IMR-90 (cell line): ENCODE data around the gene NTSR1. TPM values are rescaled to one million over a fixed set of nuclear protein-coding genes. Genes with fewer than 3 reads are reported as not detected.

Experiments
- ATAC-seq: fragments of 200-7000 bp; cut with Tn5 transposase; 2 replicates; pipeline ENCODE4 v1.9.1; 2020; ENCODE audit warnings: low read depth, mild to moderate bottlenecking, moderate library complexity
- BruUV-seq: library from RNA; stranded (reverse); fragments of 400-500 nt; replicated peaks from 2 replicates; lab custom pipeline; 2021; lab: Mats Ljungman, UMichigan
- CTCF ChIA-PET: fragments of 300-600 bp; formaldehyde crosslinking; extraction: SDS; loops from one replicate; lab custom pipeline; 2021; ENCODE audit warnings: antibody characterized with exemption; lab: Yijun Ruan, JAX
- POLR2A ChIA-PET: fragments of 300-600 bp; sonication (Branson Sonifier 250); formaldehyde crosslinking; loops from one replicate; lab custom pipeline; 2022; ENCODE audit warnings: antibody characterized with exemption; ENCODE audit not compliant: unreplicated experiment; lab: Charles Lee
- DNase-seq: peaks from one replicate; pipeline ENCODE4 v3.0.0; 2013
- H2AFZ ChIP-seq: replicated peaks from 2 replicates; pipeline ENCODE3; 2013; ENCODE audit warnings: low read length, mild to moderate bottlenecking; ENCODE audit not compliant: poor library complexity
- H2AK5ac ChIP-seq: 2 replicates; pipeline ENCODE4 v1.6.1; 2013; ENCODE audit warnings: low read depth, low read length, inconsistent platforms
- H2AK9ac ChIP-seq: replicated peaks from 2 replicates; pipeline ENCODE3; 2013; ENCODE audit warnings: mild to moderate bottlenecking, low read depth, low read length, moderate library complexity; ENCODE audit not compliant: poor library complexity
- H2BK120ac ChIP-seq: 2 replicates; pipeline ENCODE4 v1.6.1; 2013; ENCODE audit warnings: low read depth, low read length, inconsistent platforms
- H2BK15ac ChIP-seq: 3 replicates; pipeline ENCODE4 v1.6.1; 2013; ENCODE audit warnings: low read depth, low read length, inconsistent platforms
- H2BK20ac ChIP-seq: 2 replicates; pipeline ENCODE4 v1.6.1; 2013; ENCODE audit warnings: low read depth, mild to moderate bottlenecking, inconsistent platforms, low read length, moderate library complexity
- H2BK5ac ChIP-seq: 2 replicates; pipeline ENCODE4 v1.6.1; 2013; ENCODE audit warnings: mild to moderate bottlenecking, low read depth, low read length, inconsistent platforms; ENCODE audit not compliant: poor library complexity, severe bottlenecking
- H3K14ac ChIP-seq: replicated peaks from 2 replicates; pipeline ENCODE4 v1.6.1; 2013; ENCODE audit warnings: low read depth, low read length, inconsistent platforms
- H3K18ac ChIP-seq: 2 replicates; pipeline ENCODE4 v1.6.1; 2013; ENCODE audit warnings: low read depth, low read length, control low read depth
- H3K23ac ChIP-seq: 2 replicates; pipeline ENCODE4 v1.6.1; 2013; ENCODE audit warnings: low read depth, low read length, inconsistent platforms
- H3K27ac ChIP-seq: 2 replicates; pipeline ENCODE4 v1.5.1; 2013; ENCODE audit warnings: mild to moderate bottlenecking, control low read depth, low read length; ENCODE audit not compliant: insufficient read depth
- H3K27me3 ChIP-seq: 2 replicates; pipeline ENCODE4 v1.6.1; 2013; ENCODE audit warnings: low read length; ENCODE audit not compliant: control insufficient read depth, insufficient read depth
- H3K36me3 ChIP-seq: 2 replicates; pipeline ENCODE4 v1.6.1; 2013; ENCODE audit warnings: low read length, mixed read lengths; ENCODE audit not compliant: control insufficient read depth, insufficient read depth
- H3K4ac ChIP-seq: 2 replicates; pipeline ENCODE4 v1.6.1; 2013; ENCODE audit warnings: low read depth, low read length, inconsistent platforms
- H3K4me1 ChIP-seq: 2 replicates; pipeline ENCODE4 v1.6.1; 2013; ENCODE audit warnings: low read length, mixed read lengths; ENCODE audit not compliant: control insufficient read depth, insufficient read depth
- H3K4me2 ChIP-seq: 2 replicates; pipeline ENCODE4 v1.6.1; 2013; ENCODE audit warnings: low read depth, mild to moderate bottlenecking, control low read depth, low read length, moderate library complexity
- H3K4me3 ChIP-seq: 2 replicates; pipeline ENCODE4 v1.5.1; 2013; ENCODE audit warnings: low read depth, mild to moderate bottlenecking, control low read depth, low read length, moderate library complexity; ENCODE audit not compliant: insufficient read depth
- H3K56ac ChIP-seq: 2 replicates; pipeline ENCODE4 v1.6.1; 2013; ENCODE audit warnings: low read length, inconsistent platforms; ENCODE audit not compliant: insufficient read depth; ENCODE audit errors: extremely low read depth
- H3K79me1 ChIP-seq, 2 experiments: 2 replicates each; pipeline ENCODE4 v1.6.1; 2013; ENCODE audit warnings: low read length in 2 of 2, inconsistent platforms in 1 of 2, low read depth in 1 of 2
- H3K9ac ChIP-seq: 2 replicates; pipeline ENCODE4 v1.6.1; 2013; ENCODE audit warnings: low read depth, low read length, control low read depth
- H3K9me1 ChIP-seq: 2 replicates; pipeline ENCODE4 v1.6.1; 2013; ENCODE audit warnings: low read length, inconsistent platforms; ENCODE audit not compliant: insufficient read depth
- H3K9me3 ChIP-seq: 2 replicates; pipeline ENCODE4 v1.6.1; 2013; ENCODE audit warnings: low read length; ENCODE audit not compliant: control insufficient read depth, insufficient read depth
- H4K20me1 ChIP-seq: 2 replicates; pipeline ENCODE4 v1.6.1; 2013; ENCODE audit warnings: low read length, inconsistent platforms; ENCODE audit not compliant: insufficient read depth
- H4K5ac ChIP-seq: 2 replicates; pipeline ENCODE4 v1.6.1; 2013; ENCODE audit warnings: mild to moderate bottlenecking, low read depth, low read length, control low read depth
- H4K8ac ChIP-seq, 2 experiments: 2 replicates each; pipeline ENCODE4 v1.6.1; 2013; ENCODE audit warnings: low read depth in 2 of 2, low read length in 2 of 2, control low read depth in 1 of 2, inconsistent platforms in 1 of 2
- H4K91ac ChIP-seq: 2 replicates; pipeline ENCODE4 v1.6.1; 2013; ENCODE audit warnings: low read depth, low read length, inconsistent platforms; ENCODE audit not compliant: insufficient read depth
- BHLHE40 ChIP-seq: fragments of 150-350 bp; IDR thresholded peaks from 2 replicates; pipeline ENCODE4 v1.6.1; 2016; ENCODE audit warnings: mild to moderate bottlenecking, low read depth, low read length
- CEBPB ChIP-seq: IDR thresholded peaks from 2 replicates; pipeline ENCODE4 v1.6.1; 2012; ENCODE audit warnings: low read depth, low read length, improper control_type of control experiment
- CHD1 ChIP-seq: IDR thresholded peaks from 2 replicates; pipeline ENCODE4 v1.6.1; 2012; ENCODE audit warnings: low read depth, low read length, improper control_type of control experiment
- FOS ChIP-seq: fragments of 150-350 bp; IDR thresholded peaks from 2 replicates; pipeline ENCODE4 v1.6.1; 2016; ENCODE audit warnings: low read depth, low read length
- MAFK ChIP-seq: IDR thresholded peaks from 2 replicates; pipeline ENCODE4 v1.6.1; 2012; ENCODE audit warnings: low read depth, low read length, improper control_type of control experiment
- MAZ ChIP-seq: IDR thresholded peaks from 2 replicates; pipeline ENCODE4 v1.6.1; 2012; ENCODE audit warnings: low read depth, mild to moderate bottlenecking, low read length, improper control_type of control experiment, moderate library complexity, borderline replicate concordance
- MXI1 ChIP-seq: IDR thresholded peaks from 2 replicates; pipeline ENCODE4 v1.6.1; 2012; ENCODE audit warnings: low read depth, mild to moderate bottlenecking, low read length, moderate library complexity, borderline replicate concordance
- NFE2L2 ChIP-seq: fragments of 150-350 bp; IDR thresholded peaks from 2 replicates; pipeline ENCODE4 v1.6.1; 2016; ENCODE audit warnings: low read depth, mild to moderate bottlenecking, low read length
- POLR2A ChIP-seq: IDR thresholded peaks from 2 replicates; pipeline ENCODE4 v1.6.1; 2012; ENCODE audit warnings: mild to moderate bottlenecking, low read depth, low read length
- RAD21 ChIP-seq: IDR thresholded peaks from 2 replicates; pipeline ENCODE4 v1.6.1; 2012; ENCODE audit warnings: low read length, improper control_type of control experiment
- RCOR1 ChIP-seq: IDR thresholded peaks from 2 replicates; pipeline ENCODE4 v1.6.1; 2012; ENCODE audit warnings: mild to moderate bottlenecking, low read length, improper control_type of control experiment; ENCODE audit not compliant: insufficient replicate concordance
- RFX5 ChIP-seq: IDR thresholded peaks from 2 replicates; pipeline ENCODE4 v1.8.0; 2012; ENCODE audit warnings: low read depth, mild to moderate bottlenecking, low read length, moderate library complexity
- SMC3 ChIP-seq: fragments of 150-350 bp; IDR thresholded peaks from 2 replicates; pipeline ENCODE4 v1.6.1; 2016; ENCODE audit warnings: low read depth, mild to moderate bottlenecking, antibody characterized with exemption, low read length, moderate library complexity
- WGBS, 2 experiments: methylation state at CpG; one replicate each; pipeline versions ENCODE4 v1.1.5 to v1.1.7; 2013; ENCODE audit warnings: missing lambda C conversion rate in 2 of 2; ENCODE audit not compliant: insufficient read length in 1 of 2; ENCODE audit errors: extremely low coverage in 2 of 2; 5-methylcytosine and 5-hydroxymethylcytosine counted together
- dilution Hi-C: fragments of 300-500 bp; cut with HindIII; formaldehyde crosslinking; loops from one replicate; pipeline ENCODE4 v1.14.3; 2018; ENCODE audit warnings: low sequenced_read_pairs; ENCODE audit not compliant: unreplicated experiment
- in situ Hi-C: fragments of 300-500 bp; cut with MboI; formaldehyde crosslinking; loops from 3 replicates; pipeline ENCODE4 v1.14.3; 2019; ENCODE audit warnings: low sequenced_read_pairs, inconsistent platforms, mixed read lengths
- intact Hi-C: fragments of 100-400 bp; cut with micrococcal nuclease; formaldehyde crosslinking; loops from 2 replicates; pipeline ENCODE4 v1.10.0; 2022
- polyA plus RNA-seq, 3 experiments: library from polyadenylated mRNA; depleted of rRNA; stranded (reverse); fragments of >200 nt; gene quantifications; 2 replicates each; pipeline ENCODE4 v1.2.3, GENCODE V29; 2012; ENCODE audit warnings: low replicate concordance in 1 of 3
- total RNA-seq: library from RNA; depleted of rRNA; stranded (reverse); fragments of >200 nt; gene quantifications from 2 replicates; pipeline ENCODE4 v1.2.3, GENCODE V29; 2012
- TF ChIP-seq, protein P1 (sequence below): fragments of 150-350 bp; IDR thresholded peaks from 2 replicates; pipeline ENCODE4 v1.6.1; 2016; ENCODE audit warnings: low read depth, mild to moderate bottlenecking, low read length, moderate library complexity, borderline replicate concordance
- TF ChIP-seq, protein P2 (sequence below): conservative IDR thresholded peaks from 2 replicates; pipeline ENCODE4 v1.5.1; 2012; ENCODE audit warnings: mild to moderate bottlenecking, low read depth, low read length, improper control_type of control experiment
- TF ChIP-seq, protein P3 (sequence below): fragments of 150-350 bp; IDR thresholded peaks from 2 replicates; pipeline ENCODE4 v1.6.1; 2017; ENCODE audit warnings: mild to moderate bottlenecking, antibody characterized with exemption, low read length, low read depth

Gene NTSR1
- total and polyA plus RNA-seq, 2 of the 4 experiments (the other 2 are of a cell fraction), result 0.54 to 1.8 TPM

DNA sequence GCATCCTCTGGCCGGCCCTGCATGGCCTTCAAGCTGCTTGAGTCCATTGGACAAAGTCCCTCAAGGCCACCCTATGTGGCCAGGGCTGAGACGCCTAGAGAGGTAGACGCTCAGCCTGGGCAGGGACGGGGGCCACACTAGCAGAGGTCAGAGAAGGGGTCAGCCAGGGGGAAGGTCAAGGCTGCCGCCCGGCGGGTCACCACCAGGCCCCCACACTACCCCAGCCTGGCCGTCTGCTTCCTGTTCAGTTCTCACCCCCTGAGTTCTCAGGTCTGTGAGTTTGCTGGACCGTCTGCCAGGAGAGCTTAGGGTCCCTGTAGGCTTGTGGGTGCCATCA, 37.3 kb downstream of the NTSR1 start:
- CTCF ChIA-PET, result no interaction called here
- H3K9me1 ChIP-seq, result no peaks in the 10 kb centered on the region

More for the DNA sequence above, 37.3 kb downstream of the NTSR1 start:
- H3K4me3 ChIP-seq, result no peak overlapping the region
- H4K91ac ChIP-seq, result no peak overlapping the region
- peak overlapping the region; percentile 69 for H2AK9ac ChIP-seq
- H3K79me1 ChIP-seq, result peaks cover 0 to 6% of the 10 kb centered on the region in 2 experiments; a peak in 1 of 4 replicates
- no peak overlapping the region for H3K9ac ChIP-seq
- no peak overlapping the region for H4K8ac ChIP-seq
- H2BK15ac ChIP-seq, result no peak overlapping the region
- H3K4me1 ChIP-seq, result peaks cover 1% of the 10 kb centered on the region
- in situ Hi-C loops, result no loop called here
- no peak overlapping the region for H2BK20ac ChIP-seq
- no peaks in the 10 kb centered on the region for H3K9me3 ChIP-seq
- no peak overlapping the region for H3K14ac ChIP-seq
- WGBS, 2 experiments, result 86% methylated on average over 1 of the region's 9 CpGs; no CpG with 5 or more reads in 1 of the 2 experiments
- no peaks in the 10 kb centered on the region for H3K27me3 ChIP-seq
- H4K20me1 ChIP-seq, result no peaks in the 10 kb centered on the region
- H3K4me2 ChIP-seq, result no peak overlapping the region
- H2AFZ ChIP-seq, result no peak overlapping the region
- no peaks in the 10 kb centered on the region for H3K36me3 ChIP-seq
- no peak overlapping the region for H3K18ac ChIP-seq
- dilution Hi-C loops, result no loop called here
- no TSS peak for BruUV-seq
- ATAC-seq (no peak), DNase-seq (no peak)
- H3K56ac ChIP-seq, result no peak overlapping the region
- no peak overlapping the region for H3K23ac ChIP-seq
- H3K27ac ChIP-seq, result no peak overlapping the region
- H2BK5ac ChIP-seq, result no peak overlapping the region
- TF ChIP-seq RFX5, result no peak
- TF ChIP-seq, protein P1, sequence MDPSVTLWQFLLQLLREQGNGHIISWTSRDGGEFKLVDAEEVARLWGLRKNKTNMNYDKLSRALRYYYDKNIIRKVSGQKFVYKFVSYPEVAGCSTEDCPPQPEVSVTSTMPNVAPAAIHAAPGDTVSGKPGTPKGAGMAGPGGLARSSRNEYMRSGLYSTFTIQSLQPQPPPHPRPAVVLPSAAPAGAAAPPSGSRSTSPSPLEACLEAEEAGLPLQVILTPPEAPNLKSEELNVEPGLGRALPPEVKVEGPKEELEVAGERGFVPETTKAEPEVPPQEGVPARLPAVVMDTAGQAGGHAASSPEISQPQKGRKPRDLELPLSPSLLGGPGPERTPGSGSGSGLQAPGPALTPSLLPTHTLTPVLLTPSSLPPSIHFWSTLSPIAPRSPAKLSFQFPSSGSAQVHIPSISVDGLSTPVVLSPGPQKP, result no peak
- TF ChIP-seq MXI1, result no peak
- TF ChIP-seq NFE2L2, result no peak
- no peak for TF ChIP-seq RAD21
- TF ChIP-seq FOS, result no peak
- TF ChIP-seq BHLHE40, result no peak
- TF ChIP-seq POLR2A, result no peak
- TF ChIP-seq CHD1, result no peak
- TF ChIP-seq, protein P2, sequence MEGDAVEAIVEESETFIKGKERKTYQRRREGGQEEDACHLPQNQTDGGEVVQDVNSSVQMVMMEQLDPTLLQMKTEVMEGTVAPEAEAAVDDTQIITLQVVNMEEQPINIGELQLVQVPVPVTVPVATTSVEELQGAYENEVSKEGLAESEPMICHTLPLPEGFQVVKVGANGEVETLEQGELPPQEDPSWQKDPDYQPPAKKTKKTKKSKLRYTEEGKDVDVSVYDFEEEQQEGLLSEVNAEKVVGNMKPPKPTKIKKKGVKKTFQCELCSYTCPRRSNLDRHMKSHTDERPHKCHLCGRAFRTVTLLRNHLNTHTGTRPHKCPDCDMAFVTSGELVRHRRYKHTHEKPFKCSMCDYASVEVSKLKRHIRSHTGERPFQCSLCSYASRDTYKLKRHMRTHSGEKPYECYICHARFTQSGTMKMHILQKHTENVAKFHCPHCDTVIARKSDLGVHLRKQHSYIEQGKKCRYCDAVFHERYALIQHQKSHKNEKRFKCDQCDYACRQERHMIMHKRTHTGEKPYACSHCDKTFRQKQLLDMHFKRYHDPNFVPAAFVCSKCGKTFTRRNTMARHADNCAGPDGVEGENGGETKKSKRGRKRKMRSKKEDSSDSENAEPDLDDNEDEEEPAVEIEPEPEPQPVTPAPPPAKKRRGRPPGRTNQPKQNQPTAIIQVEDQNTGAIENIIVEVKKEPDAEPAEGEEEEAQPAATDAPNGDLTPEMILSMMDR, result no peak
- TF ChIP-seq MAZ, result no peak
- TF ChIP-seq RCOR1, result no peak
- TF ChIP-seq MAFK, result no peak
- TF ChIP-seq CEBPB, result no peak
- TF ChIP-seq, protein P3, sequence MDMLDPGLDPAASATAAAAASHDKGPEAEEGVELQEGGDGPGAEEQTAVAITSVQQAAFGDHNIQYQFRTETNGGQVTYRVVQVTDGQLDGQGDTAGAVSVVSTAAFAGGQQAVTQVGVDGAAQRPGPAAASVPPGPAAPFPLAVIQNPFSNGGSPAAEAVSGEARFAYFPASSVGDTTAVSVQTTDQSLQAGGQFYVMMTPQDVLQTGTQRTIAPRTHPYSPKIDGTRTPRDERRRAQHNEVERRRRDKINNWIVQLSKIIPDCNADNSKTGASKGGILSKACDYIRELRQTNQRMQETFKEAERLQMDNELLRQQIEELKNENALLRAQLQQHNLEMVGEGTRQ, result no peak
- TF ChIP-seq SMC3, result no peak
- no peak overlapping the region for H2BK120ac ChIP-seq
- H2AK5ac ChIP-seq, result no peak overlapping the region
- H4K5ac ChIP-seq, result no peak overlapping the region
- POLR2A ChIA-PET, result no interaction called here
- no peak overlapping the region for H3K4ac ChIP-seq
- intact Hi-C loops, result no loop called here
